Activated CD4-positive, alpha-beta memory T cell treated with anti-CD3 and anti-CD28 coated beads for 36 hours (primary cell): Measurements from ENCODE around the gene STRA6. TPM values are rescaled to one million over a fixed set of nuclear protein-coding genes. Genes with fewer than 3 reads are reported as not detected.

Experiments
- CTCF ChIA-PET: fragments of 350-600 bp; sonication (Branson Sonifier 250); formaldehyde crosslinking; loops from one replicate; lab custom pipeline; 2021; ENCODE audit warnings: antibody characterized with exemption, inconsistent platforms; lab: Charles Lee
- POLR2A ChIA-PET: fragments of 350-600 bp; sonication (Branson Sonifier 250); formaldehyde crosslinking; loops from one replicate; lab custom pipeline; 2021; ENCODE audit warnings: antibody characterized with exemption; lab: Charles Lee
- DNase-seq: peaks from one replicate; pipeline ENCODE4 v3.0.0-alpha.2; 2020
- H3K27ac Mint-ChIP-seq: one replicate; pipeline ENCODE4 v1.8.0; 2021; ENCODE audit warnings: mixed read lengths
- H3K27me3 Mint-ChIP-seq: one replicate; pipeline ENCODE4 v1.8.0; 2021; ENCODE audit warnings: mixed read lengths
- H3K36me3 Mint-ChIP-seq: one replicate; pipeline ENCODE4 v1.8.0; 2021; ENCODE audit warnings: mixed read lengths
- H3K4me1 Mint-ChIP-seq: one replicate; pipeline ENCODE4 v1.8.0; 2021; ENCODE audit warnings: low read depth, mixed read lengths
- H3K4me3 Mint-ChIP-seq: one replicate; pipeline ENCODE4 v1.8.0; 2021; ENCODE audit warnings: mild to moderate bottlenecking, mixed read lengths
- H3K9me3 Mint-ChIP-seq: one replicate; pipeline ENCODE4 v1.8.0; 2021; ENCODE audit warnings: mixed read lengths
- intact Hi-C: fragments of 100-400 bp; cut with micrococcal nuclease; formaldehyde crosslinking; loops from one replicate; pipeline ENCODE4 v1.15.1; 2023
- total RNA-seq, 2 experiments: library from RNA; stranded (reverse); gene quantifications; one replicate each; pipeline ENCODE4 v1.2.3, GENCODE V29; 2021

Gene STRA6
- total RNA-seq, 2 experiments from 2014 or later: not detected

DNA sequence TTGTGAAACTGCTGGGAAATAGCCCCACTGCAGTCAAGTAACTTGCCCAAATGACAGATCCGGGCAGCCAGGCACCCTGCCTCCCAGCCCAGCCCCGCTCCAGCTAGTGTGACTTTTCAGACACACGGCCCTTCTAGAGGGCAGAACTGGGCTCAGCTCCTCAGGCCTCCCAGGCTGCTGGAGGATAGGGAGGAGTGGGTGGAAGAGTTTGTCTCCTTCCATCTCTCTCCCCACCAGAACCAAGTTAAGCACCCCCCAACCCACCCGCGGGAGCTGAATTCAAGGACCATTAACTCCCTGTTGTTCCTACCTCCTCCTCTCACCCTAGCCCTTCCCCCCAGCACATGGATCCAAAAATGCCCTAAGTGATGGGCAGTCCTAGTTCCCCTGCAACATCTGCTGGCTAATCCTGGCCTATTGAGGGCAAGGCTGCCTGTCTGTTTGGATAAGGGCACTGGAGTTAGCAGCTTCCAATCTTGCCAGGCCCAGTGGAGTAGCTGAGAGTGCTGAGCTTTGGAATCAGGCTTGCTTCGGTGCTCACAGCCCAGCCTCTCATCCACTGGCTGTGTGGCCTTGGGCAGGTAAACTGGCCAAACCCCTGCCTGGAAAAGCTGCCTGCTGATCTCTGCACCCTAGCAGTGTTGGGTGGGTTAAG, 36.6 kb upstream of the STRA6 start:
- H3K27ac Mint-ChIP-seq: no peak overlapping the region
- H3K4me3 Mint-ChIP-seq: no peak overlapping the region
- no peaks in the 10 kb centered on the region for H3K36me3 Mint-ChIP-seq
- peaks cover 18% of the 10 kb centered on the region for H3K27me3 Mint-ChIP-seq
- intact Hi-C loops: no loop called here
- CTCF ChIA-PET: interaction anchor here (1.4 kb wide), 1 partner anchor 83 kb away, joined by 4 read pairs; no protein-coding TSS in a partner anchor
- no peaks in the 10 kb centered on the region for H3K4me1 Mint-ChIP-seq
- DNase-seq: no peak
- POLR2A ChIA-PET: no interaction called here
- no peaks in the 10 kb centered on the region for H3K9me3 Mint-ChIP-seq

DNA sequence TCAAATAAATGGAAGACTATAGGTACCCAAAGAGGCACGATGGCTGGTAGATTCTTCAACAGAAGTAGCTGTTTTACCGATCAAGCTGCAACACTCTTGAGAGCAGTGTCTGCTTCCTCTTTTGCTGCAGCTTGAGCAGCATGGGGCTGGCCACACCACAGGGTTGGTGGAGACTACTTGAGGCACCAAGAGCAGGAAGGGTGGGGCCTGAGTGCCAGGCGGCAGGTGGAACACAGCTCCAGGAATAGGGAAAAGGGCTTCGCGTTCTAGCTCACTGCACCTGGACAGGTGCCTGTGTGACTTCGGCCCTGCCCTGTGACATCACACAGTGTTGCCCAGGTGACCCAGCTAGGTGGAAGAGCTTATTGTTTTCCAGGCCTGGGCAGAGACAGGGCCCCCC, 33.4 kb upstream of the STRA6 start, which contains the start of gene CCDC33:
TSS of gene CCDC33 (plus strand) at position 365 of the 400 bp plus-strand sequence. CDS start 394 bp downstream, outside the sequence.
- H3K27me3 Mint-ChIP-seq: peaks cover 3% of the 10 kb centered on the region
- no peak for DNase-seq
- no peak within 1 kb of the TSS for H3K27ac Mint-ChIP-seq
- no peak within 1 kb of the TSS for H3K4me3 Mint-ChIP-seq
- ChIA-PET POLR2A (no interaction called here), CTCF (no interaction called here)
- intact Hi-C loops: no loop called here
- no peaks in the 10 kb centered on the region for H3K36me3 Mint-ChIP-seq
- H3K9me3 Mint-ChIP-seq: no peaks in the 10 kb centered on the region
- no peaks in the 10 kb centered on the region for H3K4me1 Mint-ChIP-seq

DNA sequence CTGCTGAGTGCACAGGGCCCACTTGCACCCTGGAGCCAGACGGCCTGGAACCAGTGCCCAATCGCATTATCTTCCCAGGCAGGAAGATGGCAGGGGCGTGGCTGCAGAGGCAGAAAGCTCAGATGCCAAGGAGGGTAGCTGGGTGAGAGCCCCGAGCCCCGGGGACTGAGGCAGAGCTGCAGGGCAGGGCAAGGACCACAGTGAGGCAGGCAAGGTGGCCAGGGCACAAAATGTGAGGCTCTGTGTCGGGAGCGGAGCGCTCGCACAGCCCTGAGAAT, 31.9 kb upstream of the STRA6 start:
- CTCF ChIA-PET: no interaction called here
- intact Hi-C loops: no loop called here

DNA sequence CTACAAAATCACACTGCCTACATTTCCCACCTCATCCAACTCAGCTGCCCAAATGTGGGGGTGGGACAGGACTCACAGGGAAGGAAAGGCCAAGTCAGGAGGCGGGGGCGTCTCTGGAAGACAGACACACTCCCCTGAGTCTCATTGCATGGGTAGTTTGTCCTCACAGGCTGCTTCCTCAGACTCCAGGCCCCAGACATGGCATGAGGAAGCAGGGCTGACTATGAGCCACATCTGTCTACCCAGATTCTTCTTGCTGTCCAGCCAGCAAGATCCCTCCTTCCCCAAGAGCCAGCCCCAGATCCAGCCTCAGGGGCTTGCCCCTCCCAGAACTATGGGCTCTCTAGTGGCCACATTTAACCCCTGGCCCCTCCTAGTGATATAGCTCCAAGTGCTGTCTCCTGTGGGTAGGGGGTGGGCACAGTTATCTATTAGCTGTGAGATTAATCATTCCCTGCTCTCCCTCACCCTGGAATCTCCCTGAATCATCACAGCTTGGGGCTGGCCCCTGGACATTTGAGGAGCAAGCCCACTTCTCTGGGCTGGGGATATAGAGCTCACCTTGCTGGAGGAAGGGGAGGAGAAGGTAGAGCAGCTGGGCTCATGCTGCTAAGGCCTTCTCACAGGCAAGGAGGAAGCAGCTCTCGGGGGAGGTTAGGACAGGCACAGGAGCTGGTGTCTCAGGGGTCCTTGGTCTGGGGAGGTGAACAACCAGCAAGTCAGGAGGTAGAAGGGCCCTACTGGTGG, 31.4 kb upstream of the STRA6 start:
- Mint-ChIP-seq H3K27ac (no peak overlapping the region), H3K9me3 (no peaks in the 10 kb centered on the region), H3K4me3 (no peak overlapping the region), H3K4me1 (no peaks in the 10 kb centered on the region), H3K36me3 (no peaks in the 10 kb centered on the region), H3K27me3 (peaks cover 4% of the 10 kb centered on the region)
- POLR2A ChIA-PET: no interaction called here
- intact Hi-C loops: no loop called here
- CTCF ChIA-PET: no interaction called here
- DNase-seq: no peak

More for the DNA sequence above, 31.9 kb upstream of the STRA6 start:
- no peaks in the 10 kb centered on the region for H3K4me1 Mint-ChIP-seq
- H3K27me3 Mint-ChIP-seq: peaks cover 4% of the 10 kb centered on the region
- H3K9me3 Mint-ChIP-seq: no peaks in the 10 kb centered on the region
- POLR2A ChIA-PET: no interaction called here
- H3K36me3 Mint-ChIP-seq: no peaks in the 10 kb centered on the region
- H3K27ac Mint-ChIP-seq: no peak overlapping the region
- H3K4me3 Mint-ChIP-seq: no peak overlapping the region
- DNase-seq: no peak

DNA sequence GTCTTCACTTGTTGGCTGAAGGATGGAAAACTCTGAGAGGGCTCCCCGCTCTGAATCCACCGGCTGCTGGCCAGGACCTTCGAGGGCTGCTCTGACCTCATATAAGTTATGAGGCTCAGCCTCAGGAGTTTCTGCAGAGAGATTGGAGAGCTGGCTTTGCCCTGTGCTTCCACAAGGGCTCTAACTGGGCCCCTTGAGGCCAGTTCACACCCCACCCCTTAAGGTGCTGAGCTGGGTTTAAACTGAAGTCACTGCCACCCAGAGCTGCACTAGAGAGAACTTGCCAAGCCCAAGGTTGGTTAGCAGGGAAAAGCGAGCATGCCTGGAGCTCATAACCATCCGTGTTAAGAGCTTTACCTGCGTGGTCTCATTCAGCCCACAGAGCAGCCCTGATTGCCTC, 30.8 kb upstream of the STRA6 start:
- CTCF ChIA-PET: no interaction called here
- Mint-ChIP-seq H3K9me3 (no peaks in the 10 kb centered on the region), H3K4me1 (no peaks in the 10 kb centered on the region)

DNA sequence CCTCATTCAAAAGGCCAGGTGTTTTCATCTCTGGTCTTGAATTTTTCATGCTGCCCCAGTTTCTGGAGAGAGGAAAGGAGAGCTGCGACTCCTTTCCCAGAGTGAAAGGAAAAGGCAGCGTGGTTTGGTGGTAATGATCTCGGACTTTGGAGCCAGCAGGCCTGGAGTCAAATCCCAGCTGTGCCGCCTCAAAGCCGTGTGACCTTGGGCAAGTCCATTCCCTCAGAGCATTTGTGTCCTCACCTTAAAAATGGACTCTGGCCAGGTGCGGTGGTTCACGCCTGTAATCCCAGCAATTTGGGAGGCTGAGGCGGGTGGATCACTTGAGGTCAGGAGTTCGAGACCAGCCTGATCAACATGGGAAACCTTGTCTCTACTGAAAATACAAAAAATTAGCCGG, 28.9 kb upstream of the STRA6 start:
- ChIA-PET CTCF (no interaction called here), POLR2A (no interaction called here)
- H3K9me3 Mint-ChIP-seq: no peaks in the 10 kb centered on the region
- peaks cover 9% of the 10 kb centered on the region for H3K27me3 Mint-ChIP-seq
- intact Hi-C loops: no loop called here
- no peak overlapping the region for H3K27ac Mint-ChIP-seq
- no peak for DNase-seq
- no peaks in the 10 kb centered on the region for H3K36me3 Mint-ChIP-seq
- H3K4me1 Mint-ChIP-seq: no peaks in the 10 kb centered on the region
- no peak overlapping the region for H3K4me3 Mint-ChIP-seq

More for the DNA sequence above, 30.8 kb upstream of the STRA6 start:
- Mint-ChIP-seq H3K27me3 (peaks cover 5% of the 10 kb centered on the region), H3K27ac (no peak overlapping the region), H3K4me3 (no peak overlapping the region), H3K36me3 (no peaks in the 10 kb centered on the region)
- intact Hi-C loops: no loop called here
- DNase-seq: no peak
- POLR2A ChIA-PET: no interaction called here

DNA sequence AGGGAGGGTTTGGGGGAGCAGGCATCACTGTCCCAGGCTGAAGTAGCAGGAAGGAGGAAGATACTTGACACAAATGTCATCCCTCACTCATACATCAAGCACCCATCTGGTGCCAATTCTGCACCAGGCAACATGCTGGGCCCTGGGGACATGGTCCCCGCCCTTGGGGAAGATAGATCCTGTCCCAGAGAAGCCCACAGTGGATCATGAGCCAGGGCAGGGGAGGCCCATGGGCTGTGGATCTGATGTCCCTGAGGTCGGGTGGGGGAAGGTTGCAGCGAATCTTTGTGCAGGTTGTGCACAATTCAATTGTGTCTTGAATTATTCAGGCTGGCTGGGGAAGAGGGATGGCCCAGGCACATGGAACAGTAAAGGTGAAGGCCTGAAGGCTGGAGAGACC, 27.1 kb upstream of the STRA6 start:
- Mint-ChIP-seq H3K4me3 (no peak overlapping the region), H3K36me3 (no peaks in the 10 kb centered on the region), H3K4me1 (no peaks in the 10 kb centered on the region), H3K27ac (no peak overlapping the region), H3K27me3 (peaks cover 13% of the 10 kb centered on the region), H3K9me3 (no peaks in the 10 kb centered on the region)
- no peak for DNase-seq
- CTCF ChIA-PET: no interaction called here
- intact Hi-C loops: no loop called here
- POLR2A ChIA-PET: no interaction called here

DNA sequence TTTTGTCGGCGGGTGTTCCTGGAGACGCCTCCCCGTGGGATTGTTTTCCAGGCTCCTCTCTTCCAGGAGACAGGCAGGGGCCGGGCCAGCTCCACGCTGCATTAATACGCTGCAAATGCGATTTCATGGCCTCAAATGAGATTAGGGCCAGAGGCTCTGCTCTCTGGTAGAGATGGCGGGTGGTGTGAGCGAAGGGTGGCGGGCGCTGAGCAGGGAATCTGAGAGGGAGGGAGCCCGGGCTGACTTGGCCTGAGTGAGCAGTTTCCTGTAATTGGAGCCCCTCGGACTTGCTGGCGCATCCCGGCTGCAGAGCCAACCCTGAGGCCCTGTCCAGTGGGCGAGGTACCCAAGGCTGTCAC, 26.1 kb upstream of the STRA6 start:
- H3K27me3 Mint-ChIP-seq: peaks cover 20% of the 10 kb centered on the region
- no peaks in the 10 kb centered on the region for H3K9me3 Mint-ChIP-seq
- POLR2A ChIA-PET: no interaction called here
- no peak overlapping the region for H3K27ac Mint-ChIP-seq
- no peaks in the 10 kb centered on the region for H3K36me3 Mint-ChIP-seq
- no peak for DNase-seq
- CTCF ChIA-PET: no interaction called here
- no peak overlapping the region for H3K4me3 Mint-ChIP-seq
- H3K4me1 Mint-ChIP-seq: no peaks in the 10 kb centered on the region
- intact Hi-C loops: no loop called here

DNA sequence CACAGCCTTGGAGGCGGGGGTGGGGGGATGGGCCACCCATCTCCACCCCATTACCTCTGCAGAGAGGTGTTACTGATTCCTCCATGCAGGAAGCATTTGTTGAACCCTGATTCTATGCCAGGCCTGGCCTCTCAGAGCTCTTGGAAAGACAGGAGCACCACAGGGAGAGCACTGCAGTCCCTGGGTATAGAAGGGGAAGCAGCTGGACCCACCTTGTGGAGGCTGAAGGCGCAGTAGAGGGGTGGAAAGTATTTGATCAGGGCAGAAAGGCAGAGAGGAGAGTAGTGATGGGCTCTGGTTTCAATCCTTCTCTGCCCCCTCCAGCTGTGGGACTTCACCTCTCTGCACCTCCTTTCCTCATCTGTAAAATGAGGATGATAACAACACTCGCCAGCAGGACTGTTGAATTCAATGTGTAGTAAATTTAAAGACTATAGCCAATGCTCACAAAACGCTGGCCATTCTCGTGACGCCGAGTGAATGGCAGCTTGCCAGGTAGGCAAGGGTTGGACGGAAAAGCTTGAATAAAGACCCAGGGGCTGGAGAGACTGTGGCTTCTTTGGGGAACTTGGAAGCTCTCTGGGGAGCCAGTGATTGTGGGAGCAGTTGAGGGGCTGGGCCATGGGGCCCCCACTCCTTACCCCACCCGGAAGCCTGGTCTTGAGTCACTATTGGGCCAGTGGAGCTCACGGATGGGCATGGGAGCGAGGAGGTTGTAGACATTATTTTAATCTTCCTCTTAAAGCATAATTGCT, 25.6 kb upstream of the STRA6 start:
- no peaks in the 10 kb centered on the region for H3K36me3 Mint-ChIP-seq
- intact Hi-C loops: no loop called here
- no peak overlapping the region for H3K27ac Mint-ChIP-seq
- ChIA-PET CTCF (no interaction called here), POLR2A (no interaction called here)
- no peak overlapping the region for H3K4me3 Mint-ChIP-seq
- H3K27me3 Mint-ChIP-seq: peaks cover 22% of the 10 kb centered on the region
- DNase-seq: no peak
- H3K4me1 Mint-ChIP-seq: no peaks in the 10 kb centered on the region
- no peaks in the 10 kb centered on the region for H3K9me3 Mint-ChIP-seq

DNA sequence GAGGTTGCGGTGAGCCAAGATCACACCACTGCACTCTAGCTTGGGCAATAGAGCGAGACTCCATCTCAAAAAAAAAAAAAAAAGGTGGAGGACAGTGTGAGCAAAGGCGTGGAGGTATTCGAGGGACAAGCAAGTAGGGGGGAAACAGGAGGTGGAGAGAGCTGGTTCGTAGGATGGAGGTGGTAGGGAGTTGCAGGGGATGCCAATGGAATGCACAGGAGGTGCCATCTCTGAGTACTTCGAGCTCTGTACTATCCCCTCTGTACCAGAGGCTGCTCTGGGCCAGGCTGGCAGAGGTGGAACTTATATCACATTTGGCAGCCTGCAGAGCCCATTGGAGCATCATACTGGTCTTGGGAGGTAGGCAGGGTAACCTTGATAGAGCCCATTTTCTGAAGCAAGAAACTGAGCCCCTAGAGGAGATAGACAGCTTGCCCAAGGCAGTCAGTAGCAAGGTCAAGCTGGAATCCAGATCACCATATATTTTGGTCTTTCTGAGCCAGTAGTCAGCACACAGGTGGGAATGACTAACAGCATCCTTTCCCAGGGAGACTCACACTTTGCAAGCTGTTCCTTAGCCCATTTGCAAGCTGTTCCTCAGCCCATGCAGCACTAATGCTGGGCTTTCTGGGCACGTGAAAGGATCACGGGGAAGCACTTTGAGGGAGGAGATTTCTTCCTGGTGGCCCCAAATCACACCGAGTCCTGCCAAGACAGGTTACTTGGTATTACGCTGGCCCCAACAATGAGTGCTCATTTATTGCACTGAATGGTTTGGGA, 24.4 kb upstream of the STRA6 start:
- Mint-ChIP-seq H3K27ac (no peak overlapping the region), H3K4me3 (no peak overlapping the region), H3K27me3 (peaks cover 27% of the 10 kb centered on the region), H3K9me3 (no peaks in the 10 kb centered on the region), H3K36me3 (no peaks in the 10 kb centered on the region), H3K4me1 (no peaks in the 10 kb centered on the region)
- intact Hi-C loops: no loop called here
- no peak for DNase-seq
- ChIA-PET CTCF (interaction anchor here (0.6 kb wide), 1 partner anchor 199 kb away, joined by 3 read pairs; no protein-coding TSS in a partner anchor), POLR2A (interaction anchor here (0.6 kb wide), 1 partner anchor 525 kb away, joined by 3 read pairs; no protein-coding TSS in a partner anchor)

DNA sequence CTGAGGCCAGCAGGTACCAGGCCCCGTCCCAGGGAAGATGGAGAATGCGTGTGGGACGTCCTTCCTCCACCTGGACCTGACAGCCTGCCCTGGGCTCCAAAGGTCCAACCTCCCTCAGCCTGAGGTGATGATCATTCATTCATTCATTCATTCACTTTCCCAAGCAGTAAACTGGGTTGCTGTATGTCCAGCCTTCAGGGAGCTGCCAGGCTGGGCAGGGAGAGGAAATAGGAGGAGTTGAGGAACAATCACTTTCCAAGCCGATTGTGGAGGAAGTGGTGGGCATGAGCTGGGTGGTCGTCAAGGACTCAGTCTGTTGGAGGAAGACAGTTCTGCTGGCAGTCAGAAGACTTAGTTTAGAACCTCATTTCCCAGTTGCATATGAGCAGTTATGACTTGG, 23.3 kb upstream of the STRA6 start:
- Mint-ChIP-seq H3K9me3 (no peaks in the 10 kb centered on the region), H3K36me3 (no peaks in the 10 kb centered on the region), H3K27me3 (peaks cover 25% of the 10 kb centered on the region), H3K4me1 (no peaks in the 10 kb centered on the region), H3K27ac (no peak overlapping the region), H3K4me3 (no peak overlapping the region)
- ChIA-PET CTCF (no interaction called here), POLR2A (no interaction called here)
- intact Hi-C loops: no loop called here
- DNase-seq: no peak
